CD4-positive, alpha-beta T cell treated with Interleukin-6 for 4 hours (primary cell): Measurements from ENCODE around the gene ZNF362.
"Not testable (repeated sequence)": the region's sequence is repeated elsewhere in the genome, so short reads cannot be mapped to it uniquely, and the experiment has no call there.

Experiments
- DNase-seq: peaks from one replicate; pipeline ENCODE4 v3.0.0-alpha.2; 2020; ENCODE audit warnings: mixed read lengths

Gene ZNF362

GRCh38 chr1:33309351-33309750, 53.1 kb downstream of the ZNF362 start:
- DNase-seq, result not testable (repeated sequence)

- DNase-seq, result no peak
These were observed 54.4 kb downstream of the ZNF362 start for GRCh38 chr1:33310702-33311101.

DNA sequence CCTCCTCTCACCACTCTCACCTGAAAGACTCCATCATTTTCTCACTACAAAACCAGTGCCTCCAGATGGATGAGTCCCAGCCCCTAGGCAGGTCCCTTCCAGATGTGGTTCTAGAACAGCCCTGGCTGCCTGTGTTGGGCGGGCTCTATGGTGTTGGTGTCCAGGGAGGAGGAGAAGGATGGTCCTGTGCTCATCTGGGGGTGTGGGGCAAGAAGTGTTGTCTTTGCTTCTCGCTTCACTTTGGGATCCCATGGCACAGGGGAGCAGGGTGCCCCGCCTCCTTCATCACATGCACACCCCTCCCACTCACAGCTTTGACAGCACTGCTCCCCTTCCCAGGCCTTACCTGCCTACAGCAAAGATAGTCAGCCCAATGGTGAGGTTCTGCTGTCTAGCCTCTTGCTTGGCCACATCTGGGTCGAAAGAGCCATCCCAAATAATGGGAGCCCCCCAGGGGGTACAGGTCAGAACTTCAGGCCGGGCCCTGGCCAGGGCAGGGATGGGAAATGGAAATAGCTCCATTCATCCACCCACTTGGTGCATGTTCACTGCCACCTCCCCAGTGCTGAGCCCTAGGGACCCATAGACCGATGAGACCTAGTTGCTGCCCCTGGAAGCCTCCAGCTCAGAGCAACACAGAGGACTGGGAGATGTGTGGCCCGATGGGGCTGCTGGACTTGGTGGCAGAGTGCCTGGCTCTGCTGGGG, 55.6 kb downstream of the ZNF362 start:
- no peak for DNase-seq

GRCh38 chr1:33312413-33312749, 56.1 kb downstream of the ZNF362 start:
- no peak for DNase-seq

DNA sequence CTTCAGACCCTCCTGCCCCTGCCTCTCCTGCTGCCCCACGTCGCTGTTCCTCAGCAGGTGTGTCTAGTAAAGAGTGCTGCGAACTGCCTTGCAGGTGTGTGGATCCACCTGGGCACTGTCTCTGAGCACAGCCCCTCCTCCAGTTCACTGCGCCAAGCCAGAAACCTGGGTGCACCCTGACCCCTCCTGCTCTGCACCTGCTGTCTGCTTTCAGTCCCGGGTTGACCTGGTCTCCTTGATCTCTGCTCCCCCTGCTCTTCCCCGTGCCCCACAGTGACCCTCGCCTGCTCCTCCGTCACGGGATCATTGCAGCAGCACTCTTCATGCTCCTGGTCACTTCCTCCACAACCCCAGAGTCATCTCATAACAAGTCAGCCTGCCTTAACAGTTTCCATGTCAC, 58.1 kb downstream of the ZNF362 start:
- DNase-seq, result no peak

DNA sequence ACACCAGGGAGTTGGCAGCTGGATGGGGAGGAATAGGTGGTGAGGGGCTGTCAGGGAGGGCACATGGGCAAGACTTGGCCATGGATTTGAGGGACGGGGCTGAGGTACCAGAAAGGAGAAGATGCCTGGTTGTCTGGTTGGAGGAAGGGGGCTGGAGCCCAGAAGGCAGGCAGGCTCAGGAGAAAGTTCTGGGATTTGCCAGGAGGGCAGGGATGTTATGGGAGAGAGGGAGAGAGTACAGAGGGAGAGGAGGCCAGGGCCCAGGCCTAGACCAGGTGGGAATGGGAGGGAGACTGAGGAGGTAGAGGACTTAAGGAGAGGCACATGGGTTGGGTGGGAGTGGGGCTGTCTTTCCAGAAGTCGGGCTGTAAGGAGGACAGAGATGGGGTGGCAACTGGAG, 60.3 kb downstream of the ZNF362 start:
- no peak for DNase-seq

DNA sequence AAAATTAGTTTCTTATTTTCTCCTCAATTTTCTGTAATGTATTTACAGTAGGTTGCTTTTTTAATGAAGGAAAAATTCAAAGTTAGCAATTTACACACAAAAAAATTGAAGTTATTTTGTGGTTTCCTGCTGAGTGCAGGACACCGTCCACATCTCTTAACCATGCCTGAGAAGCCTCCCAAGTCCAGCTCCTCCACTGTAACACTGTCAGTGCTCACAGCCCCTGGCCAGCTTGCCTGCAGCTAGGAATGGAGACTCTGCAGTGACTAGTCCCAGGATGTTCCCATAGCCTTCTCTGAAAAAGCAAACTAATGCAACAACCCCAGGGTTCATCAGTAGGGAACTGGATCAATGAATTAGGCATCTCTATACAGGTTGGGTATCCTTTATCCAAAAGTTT, 61.1 kb downstream of the ZNF362 start:
- DNase-seq, result no peak

GRCh38 chr1:33317946-33318345, 61.7 kb downstream of the ZNF362 start:
- DNase-seq, result no peak

- DNase-seq, result no peak
These were observed 63.1 kb downstream of the ZNF362 start for GRCh38 chr1:33319186-33319948.

- no peak for DNase-seq
These were observed 63.8 kb downstream of the ZNF362 start for GRCh38 chr1:33319949-33320618.

- no peak for DNase-seq
These were observed 64.4 kb downstream of the ZNF362 start, which contains the start of gene A3GALT2 for GRCh38 chr1:33320619-33321165. TSS of gene A3GALT2 (minus strand) at chr1:33321098. CDS start at chr1:33321098, 0 bp downstream.

- DNase-seq, result no peak
These were observed 64.9 kb downstream of the ZNF362 start for GRCh38 chr1:33321178-33321577.

- no peak for DNase-seq
These were observed 65.8 kb downstream of the ZNF362 start for GRCh38 chr1:33322109-33322508.

DNA sequence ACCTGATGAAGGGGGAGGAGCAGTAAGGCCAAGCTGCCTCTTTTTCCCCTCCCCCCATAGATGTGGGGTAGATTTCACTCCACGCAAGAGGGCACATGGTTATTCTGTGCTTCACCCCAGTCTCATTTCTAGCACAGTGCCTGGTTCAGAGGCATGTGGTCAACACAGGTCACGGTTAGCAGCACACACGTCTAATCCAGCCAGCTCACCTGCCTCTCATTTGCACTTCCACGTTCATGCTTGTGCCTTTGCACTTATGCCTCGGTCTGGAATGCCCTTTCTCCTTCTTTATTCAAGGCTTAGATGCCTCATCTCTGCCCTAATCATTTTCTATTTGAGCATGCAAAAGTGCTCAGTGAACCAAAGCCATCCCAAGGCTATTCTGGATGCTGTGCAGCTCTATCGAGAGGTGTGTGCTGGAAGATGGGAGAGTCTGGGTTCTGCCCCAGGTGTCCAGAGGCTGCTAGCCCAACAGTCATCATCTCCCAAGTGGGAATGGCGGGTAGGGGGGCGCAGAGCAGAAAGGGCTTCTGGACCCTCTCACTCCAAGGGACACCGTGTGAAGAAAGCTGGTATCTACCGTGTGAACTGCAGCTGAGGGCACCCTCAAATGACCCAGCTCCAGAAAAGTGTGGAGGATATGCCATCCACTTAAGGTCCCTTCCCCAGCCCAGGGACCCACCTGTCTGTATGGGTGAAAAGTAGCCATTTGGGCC, 66.7 kb downstream of the ZNF362 start:
- DNase-seq, result no peak

- DNase-seq, result no peak
These were observed 67.6 kb downstream of the ZNF362 start for GRCh38 chr1:33323663-33324477.

DNA sequence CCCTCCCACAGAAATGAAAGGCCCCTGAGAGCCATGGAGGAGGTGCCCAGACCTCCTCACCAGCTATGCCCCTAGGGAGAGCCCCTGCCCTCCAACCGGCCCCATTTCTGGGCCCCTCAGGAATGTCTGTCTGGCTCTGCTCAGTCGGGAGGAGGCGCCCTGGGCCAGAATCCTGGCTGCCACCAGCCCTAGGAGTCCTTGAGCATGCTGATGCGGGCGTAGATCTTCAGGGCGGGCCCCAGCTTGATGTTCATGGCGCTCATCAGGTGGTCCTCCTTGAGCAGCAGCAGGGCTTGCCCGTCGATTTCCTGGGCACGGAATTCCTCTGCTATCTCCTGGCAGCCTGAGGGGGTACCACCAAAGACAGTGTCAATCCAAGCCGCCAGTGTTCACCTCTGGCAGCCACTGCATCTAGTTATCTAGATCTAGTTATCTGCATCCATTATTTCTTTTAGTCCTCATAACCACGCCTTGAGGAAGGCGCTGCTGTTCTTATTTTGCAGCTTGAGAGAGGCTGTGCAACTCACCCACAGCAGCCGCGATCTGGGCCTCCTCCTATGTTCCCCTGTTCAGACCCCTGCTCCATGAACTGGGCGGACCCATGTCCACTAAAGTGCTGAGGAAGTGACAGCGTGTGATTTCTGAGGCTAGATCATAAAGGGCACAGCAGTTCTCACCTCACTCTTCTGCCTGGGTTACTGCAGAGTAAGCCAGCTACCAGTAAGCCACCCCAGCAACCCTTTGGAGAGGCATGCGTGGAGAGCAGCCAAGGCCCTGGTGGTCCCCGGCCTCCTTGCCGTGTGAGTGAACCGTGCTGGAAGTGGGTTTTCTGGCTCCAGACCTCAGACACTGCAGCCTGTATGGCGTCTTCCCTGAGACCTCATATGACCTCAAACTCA, 68.6 kb downstream of the ZNF362 start:
- DNase-seq, result no peak

GRCh38 chr1:33326785-33327184, 70.5 kb downstream of the ZNF362 start:
- DNase-seq, result no peak

- no peak for DNase-seq
These were observed 71.5 kb downstream of the ZNF362 start for GRCh38 chr1:33327587-33328325.

DNA sequence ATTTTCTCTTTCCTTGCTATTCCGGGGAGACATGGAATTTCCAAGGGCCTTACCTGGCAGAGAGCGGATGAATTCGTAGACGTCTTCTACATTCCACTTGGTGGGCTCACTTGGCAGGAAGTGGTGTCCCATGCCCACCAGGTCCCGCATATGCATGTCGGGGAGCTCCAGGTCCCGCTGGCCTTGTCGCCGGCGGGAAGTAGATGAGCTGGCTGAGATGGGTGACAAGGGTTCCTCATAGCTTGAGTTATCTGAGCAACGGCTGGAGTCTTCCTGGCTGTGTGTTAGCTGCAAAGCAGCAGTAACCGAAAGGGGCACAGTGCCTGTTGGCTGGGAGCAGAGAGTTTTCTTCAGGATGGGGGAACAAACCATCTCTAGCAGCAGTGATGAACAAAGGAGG, 72.5 kb downstream of the ZNF362 start:
- no peak for DNase-seq

DNA sequence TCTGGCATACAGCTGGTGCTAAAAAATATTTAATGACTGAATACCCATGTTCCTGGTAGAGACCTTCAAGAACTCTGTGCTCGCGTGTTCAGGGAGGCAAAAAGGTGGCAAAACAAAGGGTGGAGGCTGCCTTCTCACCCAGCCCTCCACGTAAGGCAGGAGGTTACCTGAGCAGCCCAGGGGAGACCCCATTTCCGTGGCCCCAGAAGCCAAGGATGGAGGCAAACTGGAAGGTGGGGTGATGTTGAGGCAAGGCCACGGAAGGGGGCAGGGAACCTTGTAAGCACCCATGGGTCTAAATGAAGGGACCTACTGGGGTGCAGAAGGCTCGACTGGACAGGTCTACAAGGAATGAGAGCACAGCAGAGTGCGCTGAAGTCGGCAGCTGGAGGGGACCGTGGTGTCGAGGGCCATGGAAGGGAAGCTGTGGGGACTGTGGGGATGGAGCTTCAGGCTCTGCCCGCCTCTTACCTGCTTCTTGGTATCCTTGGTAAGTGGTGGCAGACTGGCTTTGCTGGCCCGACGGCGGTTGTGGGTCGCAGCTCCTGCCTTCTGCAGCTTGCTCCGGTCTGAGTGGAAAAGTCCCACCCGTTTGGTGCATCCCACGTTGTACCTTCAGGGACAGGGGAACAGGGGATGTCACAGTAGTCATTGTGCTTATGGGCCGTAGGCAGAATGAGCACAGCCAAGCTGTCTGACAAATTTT, 73.5 kb downstream of the ZNF362 start:
- no peak for DNase-seq
